NCI-H1930 (cell line): ENCODE results near the gene GPR155.
"Not testable (repeated sequence)": the region's sequence is repeated elsewhere in the genome, so short reads cannot be mapped to it uniquely, and the experiment has no call there.

ENCODE experiments used
- DNase-seq, 2 experiments: peaks; one replicate each; lab custom pipeline; 2025; lab: John Stamatoyannopoulos, UW

GPR155 gene

DNA sequence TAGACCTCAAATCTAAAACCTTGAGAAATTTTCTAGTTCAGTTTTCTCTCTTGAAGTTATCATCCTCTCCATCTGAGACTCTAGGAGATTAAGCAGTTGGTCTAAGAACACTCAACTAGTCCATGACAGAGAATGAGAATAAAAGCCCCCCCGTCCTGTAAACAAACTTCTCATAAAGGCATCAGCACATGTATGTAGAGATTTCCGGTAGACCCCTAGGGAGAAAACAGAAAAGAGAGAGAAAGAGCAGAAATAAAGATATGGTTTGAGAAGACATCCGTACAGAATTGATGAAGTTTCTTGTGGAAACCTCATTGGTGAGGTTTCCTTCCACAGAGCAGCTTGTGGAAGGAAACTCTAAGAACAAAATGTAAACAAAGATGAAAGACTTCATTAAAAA is 3.2 kb upstream of the GPR155 start:
- DNase-seq, result no peak

DNA sequence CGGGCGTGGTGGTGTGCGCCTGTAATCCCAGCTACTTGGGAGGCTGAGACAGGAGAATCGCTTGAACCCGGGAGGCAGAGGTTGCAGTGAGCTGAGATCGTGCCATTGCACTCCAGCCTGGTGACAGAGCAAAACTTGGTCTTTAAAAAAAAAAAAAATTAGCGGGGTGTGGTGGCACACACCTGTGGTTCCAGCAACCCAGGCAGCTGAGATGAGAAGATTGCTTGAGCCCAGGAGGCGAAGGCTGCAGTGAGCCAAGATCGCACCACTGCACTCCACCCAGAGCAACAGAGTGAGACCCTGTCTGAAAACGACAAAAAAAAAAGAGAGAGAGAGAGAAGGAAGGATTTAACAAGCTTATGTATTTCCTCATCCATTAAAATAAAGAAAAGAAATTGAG is 2.7 kb upstream of the GPR155 start:
- DNase-seq, result not testable (repeated sequence)

DNA sequence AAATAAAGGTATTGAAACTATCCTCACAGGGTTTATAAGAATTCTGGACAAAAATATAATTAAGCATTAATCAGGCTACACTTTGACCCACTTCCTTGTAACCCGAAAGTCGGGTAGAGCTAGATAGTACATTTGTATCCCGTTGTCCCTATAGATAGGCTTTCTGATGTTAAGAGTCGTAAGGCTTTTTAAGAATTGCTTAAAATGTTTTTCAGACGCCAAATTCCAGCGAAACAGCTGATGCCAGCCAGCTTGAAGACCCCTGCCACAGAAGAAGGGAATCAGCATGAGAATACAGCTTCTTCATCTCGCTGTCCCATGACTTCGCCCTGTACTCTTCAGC is 962 bp upstream of the GPR155 start:
- DNase-seq, result no peak

DNA sequence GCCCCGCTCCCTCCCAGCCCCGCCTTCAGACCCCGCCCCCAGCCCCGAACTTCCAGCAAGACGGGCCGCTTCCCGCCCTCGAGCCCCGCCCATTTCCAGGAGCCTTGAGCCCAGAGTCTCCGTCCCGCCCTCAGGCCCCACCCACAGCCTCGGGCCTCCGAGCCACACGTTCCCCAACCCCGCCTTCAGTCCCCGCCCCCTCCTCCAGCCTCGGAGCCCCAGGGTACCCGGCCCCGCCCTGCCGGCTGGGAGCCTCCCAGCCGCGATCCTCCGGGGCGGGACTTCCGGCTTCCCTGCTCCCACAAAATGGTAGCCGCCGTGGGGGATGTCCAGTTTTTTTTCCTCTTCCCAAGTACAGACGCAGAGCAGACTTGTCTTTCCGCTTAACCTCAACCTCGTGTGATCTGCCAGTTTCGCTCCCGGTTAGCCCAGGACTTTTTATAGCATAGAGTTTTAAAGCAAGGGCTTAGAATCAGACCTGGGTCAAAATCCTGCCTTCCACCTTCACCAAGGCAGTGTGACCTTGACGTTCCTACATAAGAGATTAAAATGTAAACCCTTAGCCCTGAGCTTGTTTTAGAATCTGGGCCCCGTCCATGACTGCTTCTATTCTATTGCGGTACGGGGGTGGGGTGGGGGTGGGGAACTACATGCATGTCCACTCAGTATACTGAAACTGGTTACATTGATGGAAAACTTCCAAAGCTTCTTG is 435 bp upstream of the GPR155 start:
- peak; percentile 95 to 96 for DNase-seq

DNA sequence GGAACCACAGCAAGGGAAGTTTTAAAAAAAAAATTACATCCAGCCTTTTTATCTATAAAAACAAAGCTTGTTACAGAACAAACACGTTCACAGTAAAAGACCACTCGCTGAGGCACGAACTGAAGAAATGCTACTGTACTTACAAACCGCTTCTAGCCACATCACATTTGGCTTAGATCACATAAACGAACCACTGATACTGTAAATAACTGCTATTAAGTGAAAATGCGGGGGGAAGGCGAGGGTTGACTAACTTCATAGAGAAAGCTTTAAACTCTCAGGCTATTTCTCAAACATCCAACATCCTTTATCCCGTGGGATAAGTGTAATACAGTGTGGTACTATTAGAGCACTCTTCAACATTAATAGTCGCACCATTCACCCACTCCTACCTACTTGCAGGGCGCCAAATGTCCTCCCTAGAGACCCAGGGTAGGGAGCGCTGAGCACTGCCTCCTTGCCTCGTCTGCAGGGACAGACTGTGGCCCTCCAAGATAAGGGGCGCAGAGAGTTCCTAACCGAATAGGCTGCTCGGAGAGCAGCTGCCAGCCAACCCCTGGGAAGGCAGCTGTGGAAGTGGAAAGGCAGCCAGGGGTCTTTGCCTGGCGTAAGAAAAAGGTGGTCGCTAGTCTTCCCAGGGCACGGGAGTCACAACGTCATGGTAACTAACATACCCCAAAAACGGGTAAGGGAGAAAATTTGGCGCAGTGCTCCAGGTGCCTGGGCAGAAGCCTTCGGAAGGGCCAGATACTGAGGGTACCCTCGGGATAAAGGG is 854 bp downstream of the GPR155 start:
- DNase-seq, result no peak

DNA sequence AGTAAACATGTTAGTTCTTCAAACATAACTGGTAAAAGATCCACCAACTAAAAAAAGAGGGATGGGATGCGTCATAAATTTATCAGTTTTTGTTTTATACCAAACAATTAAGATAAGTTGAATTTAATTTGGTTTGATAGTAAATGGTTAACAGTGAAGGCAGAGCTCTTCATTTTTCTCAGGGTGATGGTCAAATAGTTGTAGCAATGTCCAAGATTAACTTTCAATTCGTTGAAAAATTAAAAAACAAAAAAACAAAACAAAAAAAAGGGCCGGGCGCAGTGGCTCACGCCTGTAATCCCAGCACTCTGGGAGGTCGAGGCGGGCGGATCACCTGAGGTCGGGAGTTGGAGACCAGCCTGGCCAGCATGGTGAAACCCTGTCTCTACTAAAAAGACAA is 1.8 kb downstream of the GPR155 start:
- DNase-seq, result not testable (repeated sequence)

DNA sequence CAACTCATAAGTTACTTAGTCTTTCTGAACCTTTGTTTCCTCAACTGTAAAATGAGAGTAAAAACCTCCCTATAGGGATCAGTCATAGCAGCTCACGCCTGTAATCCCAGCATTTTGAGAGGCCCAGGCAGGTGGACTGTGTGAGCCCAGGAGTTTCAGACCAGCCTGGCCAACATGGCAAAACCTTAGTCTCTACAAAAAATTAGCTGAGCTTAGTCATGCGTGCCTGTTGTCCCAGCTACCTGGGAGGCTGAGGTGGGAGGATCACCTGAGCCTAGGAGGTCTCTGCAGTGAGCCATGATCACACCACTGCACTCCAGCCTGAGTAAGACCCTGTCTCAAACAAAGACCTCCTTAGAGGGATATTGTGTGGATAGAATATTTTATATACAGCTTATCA is 2.3 kb downstream of the GPR155 start:
- DNase-seq, result no peak

DNA sequence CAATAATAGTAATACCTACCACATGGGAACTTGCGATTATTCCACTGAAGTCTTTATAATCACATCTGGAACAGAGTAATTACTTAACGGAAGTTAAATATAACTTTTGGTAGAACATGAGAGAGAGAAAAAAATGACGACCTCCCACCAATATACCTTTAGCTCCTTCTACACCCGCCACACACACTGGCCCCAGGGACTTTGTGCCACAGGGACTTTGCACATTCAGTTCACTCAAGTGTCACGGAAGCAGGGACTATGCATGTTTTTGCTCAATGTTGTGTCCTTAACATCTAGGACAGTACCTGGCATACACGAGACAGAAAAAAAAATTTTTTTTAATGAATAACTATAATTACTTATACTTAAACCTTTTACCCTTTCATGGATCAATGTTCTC is 4.0 kb downstream of the GPR155 start:
- DNase-seq, result no peak

DNA sequence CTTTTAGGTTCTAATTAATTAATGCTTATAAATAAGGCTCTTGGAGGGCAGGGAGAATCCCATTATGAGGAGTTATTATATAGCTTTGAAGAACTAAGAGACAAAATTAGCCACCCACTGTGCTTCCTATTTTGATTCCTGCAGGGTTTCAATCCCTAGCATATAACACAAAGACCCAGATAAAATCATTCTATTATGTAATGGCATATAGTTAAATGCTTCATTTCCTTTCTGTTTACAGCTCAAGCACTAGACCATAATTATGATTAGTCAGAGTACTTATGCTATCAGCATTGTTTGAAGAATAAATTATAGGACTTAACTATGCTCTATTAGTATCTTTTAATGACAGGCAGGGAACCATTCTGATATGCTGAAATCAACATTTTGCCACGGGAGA is 9.1 kb downstream of the GPR155 start:
- peak; percentile 28 to 69 for DNase-seq

DNA sequence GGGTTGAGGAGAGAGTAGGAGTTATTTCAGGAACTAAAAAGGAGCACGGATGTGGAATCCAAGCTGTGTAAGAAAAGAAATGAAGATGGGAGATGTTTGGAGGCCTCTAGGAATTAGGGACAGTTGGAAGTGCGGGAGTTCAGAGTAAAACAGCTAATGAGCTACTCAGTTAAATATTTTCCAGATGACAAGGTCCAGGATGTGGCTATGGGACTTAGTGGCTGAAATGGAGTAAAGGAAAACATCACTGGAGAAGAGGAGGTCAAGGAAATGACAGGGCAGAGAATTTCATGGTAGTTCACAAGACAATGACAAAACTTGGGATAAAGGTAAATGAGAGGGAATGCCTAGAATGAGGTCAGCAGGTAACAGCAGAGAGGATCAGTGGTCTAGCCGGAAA is 13.0 kb downstream of the GPR155 start:
- no peak for DNase-seq

DNA sequence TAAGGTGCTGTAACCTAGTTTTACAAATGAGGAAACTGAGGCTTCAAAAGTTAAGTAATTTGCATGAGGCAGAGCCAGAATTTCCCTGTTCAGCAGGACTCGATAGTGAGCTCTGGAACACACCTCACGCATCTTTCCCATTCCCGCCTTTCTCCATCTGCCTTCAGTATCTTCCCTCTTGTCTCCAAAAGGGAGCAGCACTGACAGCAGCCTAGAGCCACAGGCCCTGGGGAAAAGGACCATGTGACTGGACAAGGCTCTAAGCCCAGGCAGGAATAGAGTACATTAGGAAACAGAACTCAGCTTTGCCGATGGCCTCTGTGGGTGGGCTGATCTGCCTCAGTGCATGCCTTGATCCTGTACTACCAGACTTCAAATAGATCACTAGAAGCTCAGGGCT is 21.5 kb downstream of the GPR155 start:
- DNase-seq, result peak in 1 of 2 experiments; percentile 39

DNA sequence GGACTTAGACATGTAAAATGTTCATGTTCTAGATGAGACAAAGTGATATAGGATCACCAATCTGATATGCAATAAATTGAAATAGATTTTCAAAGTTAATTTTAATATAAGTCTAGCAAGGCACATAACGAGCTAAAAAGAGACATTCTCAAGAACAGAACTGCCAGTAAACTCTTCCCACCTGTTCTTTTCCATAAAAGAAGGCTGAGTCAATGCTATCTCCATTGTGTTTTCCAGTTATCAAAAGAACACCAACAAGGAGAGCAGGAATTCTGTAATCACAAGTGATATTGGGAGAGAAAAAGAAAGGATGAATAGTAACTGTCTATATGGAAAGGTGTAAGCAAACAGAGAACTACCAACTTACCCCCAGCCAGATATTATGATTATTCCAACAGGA is 25.6 kb downstream of the GPR155 start:
- no peak for DNase-seq

DNA sequence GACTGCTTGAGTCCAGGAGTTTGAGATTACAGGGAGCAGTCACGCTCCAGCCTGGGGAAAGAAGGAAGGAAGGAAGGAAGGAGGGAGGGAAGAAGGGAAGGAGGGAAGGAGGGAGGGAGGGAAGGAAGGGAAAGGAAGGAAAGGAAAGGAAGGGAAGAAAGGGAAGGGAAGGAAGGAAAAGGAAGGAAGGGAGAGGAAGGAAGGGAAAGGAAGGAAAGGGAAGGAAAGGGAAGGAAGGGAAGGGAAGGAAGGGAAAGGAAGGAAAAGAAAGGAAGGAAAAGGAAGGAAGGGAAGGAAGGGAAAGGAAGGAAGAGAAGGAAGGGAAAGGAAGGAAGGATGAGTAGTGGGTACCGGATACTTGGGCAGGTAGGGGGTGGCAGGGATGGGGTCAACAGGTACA is 32.3 kb downstream of the GPR155 start:
- DNase-seq, result no peak

DNA sequence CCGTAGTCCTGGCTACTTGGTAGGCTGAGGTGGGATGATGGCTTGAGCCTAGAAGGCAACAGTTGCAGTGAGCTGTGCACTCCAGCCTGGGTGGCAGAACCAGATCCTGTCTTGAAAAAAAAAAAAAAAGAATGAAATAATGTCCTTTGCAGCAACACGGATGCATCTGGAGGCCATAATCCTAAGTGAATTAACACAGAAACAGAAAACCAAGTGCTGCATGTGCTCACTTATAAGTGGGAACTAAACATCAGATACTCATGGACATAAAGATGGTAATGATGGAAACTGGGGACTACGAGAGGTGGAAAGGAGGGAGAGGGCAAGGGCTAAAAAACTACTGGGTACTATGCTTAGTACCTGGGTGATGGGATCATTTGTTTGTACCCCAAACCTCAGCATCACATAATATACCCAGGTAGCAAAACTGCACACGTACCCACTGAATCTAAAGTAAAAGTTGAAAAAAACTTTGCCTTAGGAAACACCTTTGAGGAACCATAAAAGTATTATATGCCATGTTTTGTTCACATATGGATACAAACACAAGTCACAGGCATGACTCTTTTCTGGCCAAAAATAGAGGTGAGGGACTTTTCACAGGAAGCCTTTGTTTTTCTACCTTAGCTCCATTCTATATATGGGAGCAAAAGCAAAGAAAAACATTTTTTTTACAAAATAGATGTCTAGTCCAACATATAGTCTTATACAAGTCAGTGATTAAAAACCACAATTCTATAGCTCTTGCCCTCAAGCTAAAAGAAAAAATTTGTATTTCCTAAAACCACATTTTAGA is 36.6 kb downstream of the GPR155 start:
- DNase-seq, result no peak

DNA sequence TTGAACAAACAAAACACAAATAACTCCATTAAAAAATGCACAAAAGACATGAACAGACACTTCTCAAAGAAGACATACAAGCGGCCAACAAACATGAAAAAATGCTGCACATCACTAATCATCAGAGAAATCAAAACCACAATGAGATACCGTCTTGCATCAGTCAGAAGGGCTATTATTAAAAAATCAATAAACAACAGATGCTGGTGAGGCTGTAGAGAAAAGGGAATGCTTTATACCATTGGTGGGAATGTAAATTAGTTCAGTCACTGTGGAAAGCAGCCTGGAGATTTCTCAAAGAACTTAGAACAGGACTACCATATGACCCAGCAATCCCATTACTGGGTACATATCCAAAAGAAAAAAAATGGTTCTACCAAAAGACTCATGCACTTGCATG is 37.8 kb downstream of the GPR155 start:
- DNase-seq, result no peak

DNA sequence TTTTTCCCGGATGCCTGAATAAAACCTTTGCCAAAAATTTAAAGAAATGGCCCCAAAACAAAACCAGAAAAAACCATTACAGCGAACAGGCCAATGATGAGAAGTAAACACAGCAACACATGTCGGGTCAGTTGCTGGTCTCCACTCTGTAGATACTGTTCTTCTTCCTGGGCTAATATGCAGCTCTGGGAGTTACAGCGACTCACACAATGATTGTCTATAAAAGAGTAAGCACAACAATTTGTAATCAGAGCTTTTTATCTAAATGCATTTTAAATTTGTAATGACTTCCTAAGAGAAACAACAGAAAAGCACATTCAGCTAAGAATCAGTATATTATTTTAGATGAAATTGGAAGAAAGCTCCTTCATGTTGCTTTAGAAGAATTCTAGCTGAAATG is 40.3 kb downstream of the GPR155 start:
- no peak for DNase-seq

DNA sequence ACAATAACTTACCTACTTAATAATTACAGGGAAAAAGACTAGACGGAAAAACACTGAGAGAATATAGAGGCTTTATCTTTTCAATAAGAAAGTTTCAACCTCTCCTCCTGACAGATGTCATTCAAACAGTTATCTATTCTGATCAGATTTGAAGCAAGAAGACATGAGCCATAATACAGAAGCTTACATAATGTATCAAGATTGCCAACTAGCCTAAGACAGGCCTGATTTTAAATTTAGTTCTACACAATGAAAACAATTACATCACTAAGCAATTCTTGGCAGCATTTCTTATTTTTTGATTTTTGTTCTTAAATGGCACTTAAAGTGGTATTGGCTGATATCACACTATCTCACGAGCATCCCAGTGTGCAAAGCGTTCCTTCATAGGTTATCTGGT is 41.6 kb downstream of the GPR155 start:
- no peak for DNase-seq

DNA sequence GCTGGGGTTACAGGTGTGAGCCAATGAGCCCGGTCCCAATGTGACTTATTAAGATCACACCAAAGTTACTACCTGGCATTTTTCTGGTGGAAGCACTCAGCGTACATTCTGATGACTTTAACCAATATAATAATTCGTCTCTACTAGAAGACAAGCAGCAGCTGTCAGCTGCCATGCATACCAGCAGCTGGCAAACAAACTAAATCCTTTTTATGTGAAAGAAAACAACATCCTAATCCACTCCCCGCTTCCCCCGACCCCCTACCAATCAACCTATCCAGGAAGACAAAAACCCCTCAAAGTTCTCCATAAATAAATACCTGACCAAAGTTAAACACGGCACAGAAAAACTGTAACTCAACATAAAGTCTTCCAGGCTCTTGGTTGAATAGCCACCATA is 42.1 kb downstream of the GPR155 start:
- no peak for DNase-seq

DNA sequence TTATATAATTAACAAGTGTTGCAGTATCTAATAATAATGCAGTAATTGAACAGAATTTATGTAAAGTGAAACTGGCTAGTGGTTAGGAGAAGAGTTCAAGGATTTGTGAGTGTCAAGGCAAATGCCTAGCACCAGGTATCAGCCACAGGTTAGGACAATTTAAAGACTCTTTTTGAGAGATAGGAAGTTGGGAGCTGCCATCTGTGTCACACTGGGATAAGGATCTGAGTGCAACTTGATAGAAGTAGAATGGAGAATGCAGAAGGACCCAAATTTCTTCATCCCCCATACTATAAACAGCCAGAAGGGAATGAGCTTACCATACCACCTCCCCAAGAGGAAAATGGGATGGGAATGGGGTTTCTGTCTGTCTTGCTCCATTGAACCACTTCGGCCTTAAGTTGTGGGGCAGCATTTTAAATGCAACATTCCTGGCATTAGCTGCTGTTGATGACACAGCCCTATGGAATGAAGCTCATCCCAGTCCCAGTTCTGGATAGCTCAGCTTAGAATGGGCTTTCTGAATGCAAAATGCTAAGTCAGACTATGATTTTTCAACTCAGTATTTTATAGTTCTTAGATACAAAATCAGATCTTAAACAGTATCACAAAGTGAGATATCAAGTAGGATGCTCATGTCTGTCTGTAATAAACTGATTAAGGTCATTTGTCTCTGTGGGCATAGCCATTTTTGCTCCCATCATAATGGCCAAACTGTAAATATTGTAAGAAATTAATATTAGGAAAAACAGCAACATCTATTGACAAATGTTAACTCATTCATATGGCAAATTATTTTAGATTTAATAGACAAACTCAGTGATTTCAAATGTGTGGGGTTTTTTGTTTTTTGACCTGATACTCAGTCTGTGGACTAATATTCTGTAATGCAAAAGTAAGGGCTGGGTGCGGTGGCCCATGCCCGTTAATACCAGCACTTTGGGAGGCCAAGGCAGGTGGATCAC is 44.0 kb downstream of the GPR155 start:
- DNase-seq, result no peak

DNA sequence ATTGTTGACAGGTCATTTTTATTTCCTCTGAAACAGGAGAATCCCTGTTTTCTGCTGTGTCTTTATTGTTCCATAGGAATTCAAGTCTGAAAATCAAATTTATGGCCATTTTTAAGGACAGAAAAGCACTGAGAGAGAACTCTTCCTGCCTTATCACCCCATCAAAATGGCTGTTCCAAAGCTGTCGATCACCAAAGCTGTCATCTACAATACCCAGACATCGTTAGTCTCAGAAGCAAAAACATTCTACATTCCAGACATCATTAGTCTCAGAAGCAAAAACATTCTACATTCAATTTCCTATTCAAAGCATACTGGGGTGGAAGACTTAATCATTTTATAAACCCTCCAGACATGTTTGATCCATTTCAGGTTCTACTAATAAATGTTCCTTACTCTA is 46.9 kb downstream of the GPR155 start:
- no peak for DNase-seq

DNA sequence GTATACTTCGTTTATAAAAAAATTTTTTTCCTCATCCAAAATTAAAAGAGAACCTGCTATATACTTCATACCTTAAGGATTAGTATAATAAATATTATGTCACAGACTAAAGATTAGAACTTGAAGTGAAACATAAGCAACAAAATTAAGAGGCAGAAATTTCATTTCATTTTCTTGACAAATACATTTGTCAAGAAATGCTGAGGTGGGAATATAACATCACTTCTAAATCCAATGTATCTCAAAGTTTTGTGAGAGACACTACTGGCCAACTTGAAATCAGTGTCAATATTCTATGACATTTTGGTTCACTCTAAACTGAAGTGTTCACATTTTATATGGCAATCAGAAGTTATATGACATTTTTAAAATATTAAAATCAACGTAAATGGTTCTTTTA is 47.5 kb downstream of the GPR155 start:
- no peak for DNase-seq
